NCI-H748 (cell line): Measurements from ENCODE around the gene DIAPH1.
A peak's percentile ranks its signal among the peaks of the same experiment; 100 is the strongest.

Experiments
- DNase-seq: peaks from one replicate; lab custom pipeline; 2025; ENCODE audit not compliant: unreplicated experiment; lab: John Stamatoyannopoulos, UW

DIAPH1 gene

GRCh38 chr5:141618804-141619554 is at the start of gene DIAPH1:
DIAPH1 (minus strand) TSS chr5:141619000; CDS start chr5:141618914, 86 bp downstream.
- DNase-seq, result peak; percentile 98

GRCh38 chr5:141665995-141666940 is 47.5 kb upstream of the DIAPH1 start:
- DNase-seq, result no peak

- peak; percentile 45 for DNase-seq
These were observed 46.1 kb upstream of the DIAPH1 start for GRCh38 chr5:141664733-141665461.

- no peak for DNase-seq
These were observed 44.7 kb upstream of the DIAPH1 start for GRCh38 chr5:141663506-141663905.

GRCh38 chr5:141662028-141662427 is 43.2 kb upstream of the DIAPH1 start:
- DNase-seq, result no peak

GRCh38 chr5:141657937-141658545 is 39.2 kb upstream of the DIAPH1 start:
- DNase-seq, result no peak

- DNase-seq, result no peak
These were observed 38.6 kb upstream of the DIAPH1 start for GRCh38 chr5:141657404-141657803.

- no peak for DNase-seq
These were observed 37.6 kb upstream of the DIAPH1 start for GRCh38 chr5:141656396-141656795.

- no peak for DNase-seq
These were observed 36.2 kb upstream of the DIAPH1 start for GRCh38 chr5:141655020-141655419.

GRCh38 chr5:141654298-141654697 is 35.5 kb upstream of the DIAPH1 start:
- no peak for DNase-seq

- no peak for DNase-seq
These were observed 32.9 kb upstream of the DIAPH1 start for GRCh38 chr5:141651728-141652105.

GRCh38 chr5:141650851-141651727 is 32.3 kb upstream of the DIAPH1 start, which contains the start of gene FCHSD1:
FCHSD1 (minus strand) TSS chr5:141651418; CDS start chr5:141651368, 50 bp downstream.
- peak; percentile 77 for DNase-seq

GRCh38 chr5:141649972-141650371 is 31.2 kb upstream of the DIAPH1 start:
- no peak for DNase-seq

- DNase-seq, result no peak
These were observed 30.4 kb upstream of the DIAPH1 start for GRCh38 chr5:141649056-141649688.

GRCh38 chr5:141647851-141648250 is 29.1 kb upstream of the DIAPH1 start:
- no peak for DNase-seq

GRCh38 chr5:141647242-141647641 is 28.4 kb upstream of the DIAPH1 start:
- DNase-seq, result no peak

- DNase-seq, result no peak
These were observed 27.2 kb upstream of the DIAPH1 start for GRCh38 chr5:141646026-141646425.

GRCh38 chr5:141641634-141642267 is 23.0 kb upstream of the DIAPH1 start:
- DNase-seq, result no peak

- DNase-seq, result no peak
These were observed 21.9 kb upstream of the DIAPH1 start for GRCh38 chr5:141640698-141641097.
